Measurements from ENCODE around the gene GRIN1.

Gene GRIN1

GRCh38 chr9:137189297-137190295, 50.6 kb downstream of the GRIN1 start:
- DNase-seq (ENCODE audit: low read depth in 2 of 2, low spot score in 1 of 2) = no peak

GRCh38 chr9:137190315-137190856, 51.4 kb downstream of the GRIN1 start:
- no peak for DNase-seq (ENCODE audit: low read depth in 2 of 2, low spot score in 1 of 2)

GRCh38 chr9:137191245-137191644, 52.3 kb downstream of the GRIN1 start:
- no peak for DNase-seq (ENCODE audit: low read depth in 2 of 2, low spot score in 1 of 2)

GRCh38 chr9:137191691-137192447, 52.9 kb downstream of the GRIN1 start:
- DNase-seq (ENCODE audit: low read depth in 2 of 2, low spot score in 1 of 2) = no peak

- no peak for DNase-seq (ENCODE audit: low read depth in 2 of 2, low spot score in 1 of 2)
Measured at GRCh38 chr9:137192448-137192780, 53.5 kb downstream of the GRIN1 start.

- no peak for DNase-seq (ENCODE audit: low read depth in 2 of 2, low spot score in 1 of 2)
Measured at GRCh38 chr9:137192859-137193258, 53.9 kb downstream of the GRIN1 start.

GRCh38 chr9:137193771-137194170, 54.8 kb downstream of the GRIN1 start:
- DNase-seq (ENCODE audit: low read depth in 2 of 2, low spot score in 1 of 2) = no peak

GRCh38 chr9:137194388-137194787, 55.4 kb downstream of the GRIN1 start:
- no peak for DNase-seq (ENCODE audit: low read depth in 2 of 2, low spot score in 1 of 2)

- no peak for DNase-seq (ENCODE audit: low read depth in 2 of 2, low spot score in 1 of 2)
Measured at GRCh38 chr9:137194909-137195308, 56.0 kb downstream of the GRIN1 start.

- DNase-seq (ENCODE audit: low read depth in 2 of 2, low spot score in 1 of 2) = no peak
Measured at GRCh38 chr9:137195525-137196220, 56.7 kb downstream of the GRIN1 start.

GRCh38 chr9:137198051-137198901, 59.3 kb downstream of the GRIN1 start:
- no peak for DNase-seq (ENCODE audit: low read depth in 2 of 2, low spot score in 1 of 2)

- no peak for DNase-seq (ENCODE audit: low read depth in 2 of 2, low spot score in 1 of 2)
Measured at GRCh38 chr9:137198902-137199283, 59.9 kb downstream of the GRIN1 start.

GRCh38 chr9:137199411-137200121, 60.6 kb downstream of the GRIN1 start:
- DNase-seq (ENCODE audit: low read depth in 2 of 2, low spot score in 1 of 2) = no peak

GRCh38 chr9:137200311-137201204, 61.6 kb downstream of the GRIN1 start, which contains the start of gene TPRN:
Gene TPRN (minus strand): TSS chr9:137200741. CDS start chr9:137200711, 30 bp downstream.
- DNase-seq (ENCODE audit: low read depth in 2 of 2, low spot score in 1 of 2) = peak; percentile 95 to 98

GRCh38 chr9:137201205-137201868, 62.4 kb downstream of the GRIN1 start:
- no peak for DNase-seq (ENCODE audit: low read depth in 2 of 2, low spot score in 1 of 2)

- no peak for DNase-seq (ENCODE audit: low read depth in 2 of 2, low spot score in 1 of 2)
Measured at GRCh38 chr9:137202966-137203365, 64.0 kb downstream of the GRIN1 start.

GRCh38 chr9:137204731-137205125, 65.8 kb downstream of the GRIN1 start:
- DNase-seq (ENCODE audit: low read depth in 2 of 2, low spot score in 1 of 2) = no peak
